Lung (tissue), 16 donors: ENCODE results near the gene ITGB1BP1. TPM values are rescaled to one million over a fixed set of nuclear protein-coding genes. Genes with fewer than 3 reads are reported as not detected.

Source experiments
- ATAC-seq: fragments of 200-7000 bp; cut with Tn5 transposase; one replicate; pipeline ENCODE4 v1.9.1; 2020; ENCODE audit warnings: moderate number of reproducible peaks; ENCODE audit not compliant: insufficient read depth, low FRiP score
- DNase-seq, 3 donors: peaks; one replicate each; pipeline ENCODE4 v3.0.0-alpha.2; 2013 to 2017
- H3K27ac ChIP-seq, 2 donors: one replicate each; pipeline ENCODE4 v1.5.1; 2013; ENCODE audit warnings: mild to moderate bottlenecking in 2 of 2, moderate library complexity in 2 of 2, control low read depth in 1 of 2, inconsistent platforms in 1 of 2, low read depth in 1 of 2, low read length in 1 of 2
- H3K27me3 ChIP-seq, 3 donors: one replicate each; pipeline ENCODE4 v1.5.1; 2013; ENCODE audit warnings: low read length in 2 of 3; ENCODE audit not compliant: control insufficient read depth in 3 of 3, insufficient read depth in 3 of 3
- H3K36me3 ChIP-seq, 4 donors: one replicate each; pipeline ENCODE4 v1.5.1; 2013; ENCODE audit warnings: low read length in 4 of 4, mild to moderate bottlenecking in 1 of 4, moderate library complexity in 1 of 4; ENCODE audit not compliant: control insufficient read depth in 4 of 4, insufficient read depth in 4 of 4
- H3K4me1 ChIP-seq, 5 donors: one replicate each; pipeline ENCODE4 v1.5.1; 2013; ENCODE audit warnings: low read length in 5 of 5, mild to moderate bottlenecking in 2 of 5, moderate library complexity in 1 of 5; ENCODE audit not compliant: control insufficient read depth in 5 of 5, insufficient read depth in 5 of 5
- H3K4me3 ChIP-seq: one replicate; pipeline ENCODE4 v1.5.1; 2013; ENCODE audit warnings: mild to moderate bottlenecking, control low read depth, moderate library complexity
- H3K9ac ChIP-seq, 2 donors: one replicate each; pipeline ENCODE4 v1.5.1; 2013; ENCODE audit warnings: low read length in 2 of 2, control low read depth in 1 of 2; ENCODE audit not compliant: insufficient read depth in 1 of 2
- H3K9me3 ChIP-seq, 4 donors: one replicate each; pipeline ENCODE4 v1.5.1; 2013; ENCODE audit warnings: low read length in 3 of 4, mild to moderate bottlenecking in 1 of 4, moderate library complexity in 1 of 4; ENCODE audit not compliant: control insufficient read depth in 4 of 4, insufficient read depth in 3 of 4
- CTCF ChIP-seq: IDR thresholded peaks from 2 replicates; pipeline ENCODE4 v1.5.1; 2012; ENCODE audit warnings: mild to moderate bottlenecking; ENCODE audit errors: control extremely low read depth, extremely low read depth
- WGBS, 2 donors: extraction: QIAGEN DNeasy Blood & Tissue Kit; methylation state at CpG; one replicate each; pipeline ENCODE4 v1.1.7; 2013; 5-methylcytosine and 5-hydroxymethylcytosine counted together
- long read RNA-seq, 5 donors: transcript quantifications; one replicate each; lab custom pipeline, GENCODE V29; 2026
- polyA plus RNA-seq, 2 donors: library from polyadenylated mRNA; stranded (reverse); fragments of 200-250 nt; gene quantifications; one replicate each; pipeline ENCODE4 v1.2.1, GENCODE V29; 2013
- total RNA-seq, 2 donors: library from RNA; depleted of rRNA in 1 of 2; stranded (reverse); fragments of >200 nt in 1 of 2; gene quantifications; one replicate each; pipeline ENCODE4 v1.2.1, GENCODE V29; 2014 to 2021
- donor health status: control.
- donor health status: control.
- donor health status: Bipolar disorder and iron deficiency.
- donor health status: healthy.
- donor health status: DM: yes; HTN: yes; CAD: no.

Gene ITGB1BP1
- total RNA-seq (10 to 100 TPM; 32.4 to 75.6 TPM), polyA plus RNA-seq (100 to 1,000 TPM in 1 of 2 donors, 10 to 100 TPM in 1; 49.7 to 100 TPM)
- long read RNA-seq, donor 1, full-length matches to known transcripts, result 12 of 33 reads
- long read RNA-seq, donor 1, partial matches to known transcripts, result 12 of 33 reads
- long read RNA-seq, donor 1, other reads (novel, unspliced or antisense), result 9 of 33 reads
- long read RNA-seq, donor 2, transcript ITGB1BP1-202 (7 exons, 1,963 nt), result major isoform, 8 of 13 reads
- long read RNA-seq, donor 2, partial matches to known transcripts, result 0 of 13 reads
- long read RNA-seq, donor 2, other reads (novel, unspliced or antisense), result 0 of 13 reads
- long read RNA-seq, donor 3, full-length matches to known transcripts, result 10 of 15 reads
- long read RNA-seq, donor 3, partial matches to known transcripts, result 5 of 15 reads
- long read RNA-seq, donor 3, other reads (novel, unspliced or antisense), result 0 of 15 reads
- long read RNA-seq, donor 4, transcript ITGB1BP1-202 (7 exons, 1,963 nt), result major isoform, 7 of 16 reads
- long read RNA-seq, donor 4, partial matches to known transcripts, result 8 of 16 reads
- long read RNA-seq, donor 4, other reads (novel, unspliced or antisense), result 0 of 16 reads
- long read RNA-seq, donor 5, full-length matches to known transcripts, result 29 of 45 reads
- long read RNA-seq, donor 5, partial matches to known transcripts, result 16 of 45 reads
- long read RNA-seq, donor 5, other reads (novel, unspliced or antisense), result 0 of 45 reads

DNA sequence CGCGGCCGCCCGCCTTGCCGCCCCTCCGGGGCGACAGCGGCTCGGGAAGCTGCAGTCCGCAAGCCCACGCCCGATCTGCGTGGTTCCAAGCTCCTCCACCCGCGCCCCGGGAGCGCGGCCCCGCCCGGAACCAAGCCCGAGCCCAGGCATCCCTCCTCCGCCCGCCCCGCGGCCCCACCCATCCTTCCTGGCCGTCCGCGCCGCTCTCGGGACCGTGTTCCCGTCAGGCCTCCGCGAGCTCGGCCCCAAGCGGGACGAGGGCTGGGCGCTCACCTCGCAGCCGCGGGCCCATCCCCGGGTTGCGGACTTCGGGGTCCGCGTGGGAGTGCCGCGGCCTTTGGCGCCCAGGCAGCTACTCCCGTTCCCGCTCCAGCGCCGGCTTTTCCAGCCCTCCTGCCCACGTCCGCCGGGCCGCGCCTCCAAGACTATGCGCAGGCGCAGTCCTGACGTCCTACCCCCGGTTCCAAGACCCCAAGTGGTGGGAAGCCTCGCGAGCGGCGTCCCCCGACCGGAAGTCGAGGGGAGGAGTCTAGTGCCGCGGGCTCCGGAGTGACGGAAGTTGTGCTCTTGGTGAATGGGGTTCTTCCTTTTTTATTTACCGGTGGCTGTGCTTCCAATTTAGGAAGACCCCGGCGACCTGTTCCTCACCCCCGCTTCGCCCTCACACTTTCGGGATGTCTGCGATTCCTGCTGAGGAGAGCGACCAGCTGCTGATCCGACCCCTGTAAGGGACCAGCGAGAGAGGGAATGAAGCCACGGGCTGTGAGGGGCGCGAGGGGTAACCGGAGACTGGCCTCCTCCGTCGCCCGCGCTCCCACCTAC lies at the start of gene ITGB1BP1, which contains the start of gene CPSF3:
Gene ITGB1BP1 (minus strand): TSS at position 429 of the 822 bp plus-strand sequence. CDS start 4,831 bp downstream, outside the sequence.
Gene CPSF3 (plus strand): TSS at position 555 of the 822 bp plus-strand sequence. CDS start 120 bp downstream, at position 675.
- WGBS, 2 donors, result 0% methylated on average over 81 to 91 of the region's 91 CpGs
- Histone ChIP-seq H3K27ac (peak within 1 kb of the TSS; percentile 84 to 97), H3K9me3 (no peaks in the 10 kb centered on the region), H3K9ac (peak within 1 kb of the TSS; percentile 82 to 92), H3K4me3 (peak within 1 kb of the TSS; percentile 90), H3K4me1 (peaks cover 2 to 26% (median 8%) of the 10 kb centered on the region in 5 donors), H3K36me3 (peaks cover 0 to 6% (median 0%) of the 10 kb centered on the region in 4 donors), H3K27me3 (no peaks in the 10 kb centered on the region)
- DNase-seq (peak; percentile 99), ATAC-seq (peak; percentile 93)
- no peak for TF ChIP-seq CTCF

DNA sequence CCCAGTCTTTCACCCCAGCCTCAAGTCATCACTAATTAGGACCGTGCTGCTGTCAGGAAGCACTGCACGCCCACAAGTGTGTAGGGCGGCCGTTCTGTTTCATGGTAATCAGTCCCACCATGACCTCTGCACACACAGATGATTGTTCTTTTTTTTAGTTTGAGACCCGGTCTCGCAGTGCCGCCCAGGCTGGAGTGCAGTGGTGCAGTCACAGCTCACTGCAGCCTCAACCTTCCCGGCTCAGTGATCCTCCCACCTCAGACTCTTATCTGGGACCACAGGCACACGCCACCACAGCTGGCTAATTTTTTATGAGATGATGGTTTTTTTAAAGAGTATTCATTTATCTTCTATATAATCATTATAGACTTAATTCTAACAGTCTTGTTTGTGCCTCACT lies 49.2 kb upstream of the ITGB1BP1 start:
- Histone ChIP-seq H3K9me3 (no peaks in the 10 kb centered on the region), H3K36me3 (peaks cover 0 to 7% (median 5%) of the 10 kb centered on the region in 4 donors), H3K4me3 (no peak overlapping the region), H3K9ac (no peak overlapping the region), H3K27ac (no peak overlapping the region), H3K4me1 (peaks cover 0 to 14% (median 10%) of the 10 kb centered on the region in 5 donors), H3K27me3 (no peaks in the 10 kb centered on the region)
- no peak for ATAC-seq
- no peak for DNase-seq
- no peak for TF ChIP-seq CTCF
- 95 to 96% methylated on average over 9 of the region's 9 CpGs for WGBS, 2 donors

- ATAC-seq, result no peak
- peaks cover 0 to 10% (median 7%) of the 10 kb centered on the region in 5 donors for H3K4me1 ChIP-seq
Observed at GRCh38 chr2:9471206-9471605, 47.9 kb upstream of the ITGB1BP1 start.

More at GRCh38 chr2:9471206-9471605, 47.9 kb upstream of the ITGB1BP1 start:
- WGBS, 2 donors, result 90 to 97% methylated on average over 5 of the region's 5 CpGs
- Histone ChIP-seq H3K9ac (no peak overlapping the region), H3K9me3 (no peaks in the 10 kb centered on the region), H3K4me3 (no peak overlapping the region), H3K36me3 (peaks cover 0 to 7% (median 4%) of the 10 kb centered on the region in 4 donors), H3K27me3 (no peaks in the 10 kb centered on the region), H3K27ac (no peak overlapping the region)
- TF ChIP-seq CTCF, result no peak
- DNase-seq, result no peak
